Hypothalamus (tissue), 51 donors: Measurements from ENCODE around the gene TMEM235.

Source experiments
- DNase-seq, 51 donors: peaks; one replicate each; lab custom pipeline; 2025; lab: John Stamatoyannopoulos, UW

The TMEM235 gene

GRCh38 chr17:78236362-78237127 is 5.1 kb downstream of the TMEM235 start:
- DNase-seq = no peak

DNA sequence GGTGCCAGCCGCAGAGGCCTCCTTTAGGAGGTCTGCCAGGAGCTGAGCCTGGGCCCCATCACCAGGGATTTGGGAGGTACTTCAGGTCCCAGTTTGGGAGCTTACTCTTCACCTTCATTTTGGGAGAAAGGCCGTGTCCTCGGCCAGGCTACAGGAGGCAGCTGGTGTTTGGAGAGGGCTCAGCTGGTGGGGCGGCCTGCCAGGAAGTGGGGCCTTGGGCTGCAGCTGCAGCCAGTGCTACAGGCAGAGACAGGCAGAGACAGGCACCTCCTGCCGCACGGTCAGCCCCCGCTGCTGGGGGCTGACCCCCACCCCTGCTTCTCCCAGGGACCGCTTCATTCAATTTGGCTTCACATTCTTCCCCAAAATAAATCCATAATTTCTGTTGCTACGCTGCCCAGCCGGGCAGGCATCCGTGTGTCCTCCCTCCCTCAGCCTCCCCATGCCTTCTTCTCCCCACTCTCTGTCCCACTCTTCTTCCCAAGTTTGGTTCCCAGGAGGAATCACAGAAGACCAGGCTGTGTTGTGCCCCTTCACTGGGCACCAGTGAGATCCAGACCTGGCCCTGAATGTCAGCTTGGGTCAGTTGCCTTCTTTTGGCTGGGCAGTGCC is 6.1 kb downstream of the TMEM235 start:
- DNase-seq = peak in 45 of 51 donors; percentile 15 to 95 (median 75)

DNA sequence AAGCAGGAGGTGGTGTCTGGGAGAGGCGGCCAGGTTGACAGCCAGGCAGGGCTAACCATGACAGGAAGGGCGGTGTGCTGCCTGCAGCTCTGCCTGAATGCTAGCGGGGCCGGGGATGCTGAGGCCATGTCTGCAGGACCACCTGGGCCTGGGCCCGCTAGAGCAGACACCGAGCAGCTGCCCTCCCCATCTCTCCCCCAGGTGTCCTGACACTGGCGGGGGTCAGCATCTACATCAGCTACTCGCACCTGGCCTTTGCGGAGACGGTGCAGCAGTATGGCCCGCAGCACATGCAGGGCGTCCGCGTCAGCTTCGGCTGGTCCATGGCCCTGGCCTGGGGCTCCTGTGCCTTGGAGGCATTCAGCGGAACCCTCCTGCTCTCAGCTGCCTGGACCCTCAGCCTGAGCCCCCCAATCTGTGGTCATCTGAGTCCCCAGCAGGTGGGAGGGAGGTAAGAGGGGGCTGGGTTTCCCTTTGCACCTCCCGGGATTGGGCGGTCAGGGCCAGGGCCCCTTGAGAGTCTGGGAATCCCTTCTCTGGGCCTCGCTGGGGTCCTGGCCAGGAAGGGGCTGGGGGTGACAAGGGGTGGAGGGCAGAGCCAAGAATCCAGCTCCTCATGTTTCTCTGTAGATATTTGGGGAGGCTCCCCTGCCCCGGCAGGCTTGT is 7.5 kb downstream of the TMEM235 start:
- no peak for DNase-seq

DNA sequence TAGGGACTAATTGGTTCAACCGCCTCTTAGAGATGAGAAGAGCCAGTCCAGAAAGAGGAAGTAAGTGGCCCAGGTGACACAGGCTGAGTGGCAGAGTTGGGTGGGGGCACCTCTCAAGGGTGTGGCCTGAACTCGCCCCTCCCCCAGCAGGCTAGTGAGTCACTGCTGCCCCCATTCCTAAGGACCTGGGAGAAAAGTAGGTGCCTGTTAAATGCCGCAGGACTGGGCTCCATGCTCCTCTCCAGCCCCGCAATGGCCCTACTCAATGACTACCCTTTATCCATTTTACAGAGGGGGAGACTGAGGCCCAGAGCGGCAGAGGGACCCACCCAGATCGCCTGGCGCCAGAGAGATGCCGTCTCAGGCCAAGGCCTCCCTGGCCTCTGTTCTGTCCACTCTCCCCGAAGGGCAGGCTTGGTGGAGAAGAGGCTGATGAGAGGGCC is 8.1 kb downstream of the TMEM235 start:
- DNase-seq = no peak

DNA sequence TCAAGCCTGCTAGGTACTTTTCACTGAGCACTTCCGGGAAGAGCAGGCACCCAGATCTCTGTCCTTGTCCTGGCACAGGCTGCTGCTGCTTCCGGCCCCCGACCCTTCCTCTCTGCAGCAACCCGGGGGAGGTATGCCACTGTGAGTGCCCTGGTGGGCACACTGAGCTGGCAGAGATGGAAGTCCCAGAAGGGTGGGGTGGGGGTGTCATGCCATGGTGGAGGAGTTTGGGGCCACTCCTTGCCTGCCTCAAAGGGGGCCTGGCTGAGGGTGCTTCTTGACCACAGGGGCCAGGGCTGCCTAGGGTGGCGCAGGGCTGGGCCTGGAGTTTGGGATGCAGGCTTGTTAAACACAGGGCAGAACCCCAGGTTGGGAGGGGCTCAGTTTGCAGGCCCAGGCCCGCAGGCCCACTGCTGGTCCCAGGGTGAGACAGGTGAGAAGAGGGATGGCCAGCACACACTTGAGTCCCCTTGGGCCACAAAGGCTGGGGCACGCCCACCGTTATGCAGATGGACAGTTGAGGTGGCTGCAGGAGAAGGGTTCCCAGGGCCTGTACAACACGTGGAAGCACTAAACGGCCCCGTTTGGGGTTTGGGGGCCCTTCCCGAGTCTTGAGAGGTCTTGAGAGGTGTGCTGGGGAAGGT is 8.7 kb downstream of the TMEM235 start:
- no peak for DNase-seq

DNA sequence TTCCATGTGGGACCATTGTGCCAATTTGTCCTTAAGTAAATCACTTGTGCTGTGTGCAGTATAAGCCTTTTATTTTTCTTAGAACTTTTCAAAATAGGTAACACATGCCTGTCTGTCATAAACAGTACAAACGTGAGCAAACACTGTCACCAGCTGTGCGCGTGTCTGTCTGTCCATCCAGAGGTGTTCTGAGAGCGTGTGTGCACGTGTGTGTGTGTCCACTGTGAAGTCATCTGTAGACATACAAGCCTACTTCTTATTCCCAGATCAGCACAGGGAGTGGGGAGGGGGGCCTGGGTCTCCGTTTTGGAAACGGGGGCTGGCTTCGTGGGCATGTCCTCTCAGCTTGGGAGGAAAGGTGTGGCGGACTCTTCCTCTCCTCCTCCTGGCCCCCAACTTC is 9.4 kb downstream of the TMEM235 start:
- DNase-seq = no peak

- peak in 39 of 51 donors; percentile 27 to 94 (median 71) for DNase-seq
Observed at GRCh38 chr17:78241277-78242023, 10.0 kb downstream of the TMEM235 start.

DNA sequence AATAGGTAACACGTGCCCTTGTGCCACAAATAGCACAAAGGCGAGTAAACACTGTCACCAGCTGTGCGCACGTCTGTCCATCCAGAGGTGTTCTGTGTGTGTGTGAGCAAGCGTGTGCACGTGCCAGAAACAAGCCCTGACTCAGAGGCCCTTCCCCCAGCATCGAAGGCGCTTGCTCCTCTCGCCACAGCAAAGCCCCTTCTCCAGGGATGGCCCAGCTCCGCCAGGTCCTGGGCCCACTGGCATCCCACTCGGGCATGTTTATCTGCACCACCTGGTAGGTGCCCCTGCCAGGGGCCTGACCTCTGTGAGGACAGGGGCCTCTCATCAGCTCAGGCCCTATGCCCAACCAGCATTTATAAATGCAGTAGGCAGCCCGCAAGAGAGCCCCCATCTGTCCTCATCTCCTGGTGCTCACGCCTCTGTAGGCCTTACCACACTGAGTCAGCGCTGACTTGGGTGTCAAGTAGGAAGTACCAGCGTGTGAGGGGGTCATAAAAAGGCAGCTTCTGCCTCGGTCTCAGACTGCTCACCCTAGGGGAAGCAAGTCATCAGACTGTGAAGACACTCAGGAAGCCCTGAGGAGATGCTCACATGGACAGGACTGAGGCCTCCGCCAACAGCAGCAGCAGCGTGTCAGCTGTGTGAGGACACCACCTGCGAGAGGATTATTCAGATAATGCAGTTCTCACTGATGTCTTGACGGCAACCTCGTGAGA is 10.8 kb downstream of the TMEM235 start:
- peak in 2 of 51 donors; percentile 59 to 63 for DNase-seq

DNA sequence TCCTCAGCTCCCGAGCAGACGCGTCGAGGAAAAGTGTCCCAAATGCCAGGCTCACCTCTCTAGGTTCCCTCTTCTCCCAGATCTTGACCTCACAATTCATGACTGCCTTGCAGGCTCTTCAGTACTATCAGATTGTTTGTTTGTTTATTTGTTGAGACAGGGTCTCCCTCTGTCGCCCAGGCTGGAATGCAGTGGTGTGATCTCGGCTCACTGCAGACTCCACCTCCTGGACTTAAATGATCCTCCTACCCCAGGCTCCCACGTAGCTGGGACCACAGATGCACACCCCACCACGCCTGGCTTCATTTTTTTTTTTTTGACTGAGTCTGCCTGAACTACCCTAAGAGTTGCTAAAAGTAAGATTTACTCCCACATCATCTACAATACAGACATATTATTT is 15.9 kb downstream of the TMEM235 start:
- DNase-seq = no peak

- peak in 9 of 51 donors; percentile 20 to 50 (median 34) for DNase-seq
Observed at GRCh38 chr17:78248051-78248914, 16.9 kb downstream of the TMEM235 start.

DNA sequence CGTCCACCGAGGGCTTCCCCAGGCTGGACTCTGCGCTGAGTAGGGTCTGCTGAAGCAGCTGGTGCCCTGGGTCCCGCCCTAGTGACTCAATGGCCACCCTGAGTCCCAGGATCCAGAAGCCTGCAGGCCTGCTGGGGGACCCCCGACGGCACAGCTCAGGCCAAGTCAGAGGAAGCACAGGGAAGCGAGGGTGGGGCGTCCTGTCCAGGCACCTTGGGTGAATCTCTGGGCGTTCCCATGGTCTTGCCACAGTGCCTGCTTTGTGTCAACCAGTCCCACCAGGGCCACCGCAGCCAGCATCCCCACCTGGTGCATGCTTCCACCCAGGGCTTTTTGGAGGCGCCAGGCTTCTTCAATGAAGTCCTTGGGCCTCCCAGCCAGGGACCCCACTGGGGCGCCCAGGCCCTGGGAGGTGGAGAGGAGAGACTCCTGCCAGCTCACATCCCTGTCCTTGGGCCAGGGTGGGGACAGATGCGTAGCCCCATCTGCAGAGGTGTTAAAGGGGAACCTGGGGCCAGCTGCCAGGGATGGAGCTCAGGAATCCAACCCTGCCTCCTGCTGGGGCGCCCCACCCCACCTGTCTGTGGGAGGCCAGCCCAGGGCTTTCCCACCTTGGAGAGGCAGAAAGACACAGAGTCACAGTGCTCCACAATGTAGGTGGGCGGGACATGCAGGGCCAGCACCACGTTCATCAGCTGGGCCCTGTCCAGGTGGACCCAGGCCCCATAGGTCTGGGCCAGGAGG is 17.8 kb downstream of the TMEM235 start:
- DNase-seq = no peak

DNA sequence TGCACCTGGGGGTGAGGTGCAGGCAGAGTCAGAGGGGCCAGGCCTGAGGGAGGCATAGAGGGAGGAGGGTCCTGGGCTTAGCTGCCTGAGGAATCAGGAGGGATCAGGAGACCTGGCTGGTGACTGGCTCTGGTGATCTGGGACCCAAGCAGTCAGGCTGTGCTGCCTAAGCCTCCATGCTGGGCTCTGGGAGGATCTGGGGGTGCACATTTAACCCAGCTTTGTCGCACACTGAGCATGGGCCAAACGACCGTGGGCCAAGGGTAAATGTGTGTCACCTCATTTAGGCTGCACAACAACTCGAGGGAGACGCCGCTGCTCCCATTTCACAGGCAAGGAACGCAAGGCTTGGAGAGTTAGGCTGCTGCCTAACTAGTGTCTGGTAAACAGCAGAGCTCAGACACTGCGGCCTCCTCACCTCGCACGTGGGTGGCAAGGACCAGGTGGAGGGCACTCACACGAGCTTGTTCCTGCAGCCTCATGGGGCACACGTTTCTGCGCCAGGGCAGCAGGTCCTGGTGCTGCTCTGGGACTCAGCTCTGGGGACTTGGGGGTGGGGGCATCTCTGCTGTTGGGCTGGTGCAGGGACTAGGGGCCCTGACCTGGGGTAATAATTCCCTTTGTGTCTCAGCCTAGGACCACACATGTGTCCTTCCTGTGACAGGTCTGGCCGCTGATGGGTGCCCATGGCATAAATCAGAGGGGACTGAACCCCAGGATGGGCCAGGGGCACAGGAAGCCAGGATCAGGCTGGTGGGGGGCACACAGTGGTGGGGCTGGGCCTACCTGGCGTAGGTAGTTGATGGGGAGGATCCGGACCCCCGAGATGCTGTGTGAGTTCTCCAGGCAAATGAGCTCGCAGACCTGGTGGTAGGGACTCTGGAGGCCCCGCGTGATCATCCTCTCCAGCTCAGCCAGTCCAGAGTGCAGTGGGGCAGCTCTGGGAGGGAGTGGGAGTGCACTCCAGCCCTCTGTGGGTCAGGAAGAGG is 18.7 kb downstream of the TMEM235 start:
- no peak for DNase-seq

DNA sequence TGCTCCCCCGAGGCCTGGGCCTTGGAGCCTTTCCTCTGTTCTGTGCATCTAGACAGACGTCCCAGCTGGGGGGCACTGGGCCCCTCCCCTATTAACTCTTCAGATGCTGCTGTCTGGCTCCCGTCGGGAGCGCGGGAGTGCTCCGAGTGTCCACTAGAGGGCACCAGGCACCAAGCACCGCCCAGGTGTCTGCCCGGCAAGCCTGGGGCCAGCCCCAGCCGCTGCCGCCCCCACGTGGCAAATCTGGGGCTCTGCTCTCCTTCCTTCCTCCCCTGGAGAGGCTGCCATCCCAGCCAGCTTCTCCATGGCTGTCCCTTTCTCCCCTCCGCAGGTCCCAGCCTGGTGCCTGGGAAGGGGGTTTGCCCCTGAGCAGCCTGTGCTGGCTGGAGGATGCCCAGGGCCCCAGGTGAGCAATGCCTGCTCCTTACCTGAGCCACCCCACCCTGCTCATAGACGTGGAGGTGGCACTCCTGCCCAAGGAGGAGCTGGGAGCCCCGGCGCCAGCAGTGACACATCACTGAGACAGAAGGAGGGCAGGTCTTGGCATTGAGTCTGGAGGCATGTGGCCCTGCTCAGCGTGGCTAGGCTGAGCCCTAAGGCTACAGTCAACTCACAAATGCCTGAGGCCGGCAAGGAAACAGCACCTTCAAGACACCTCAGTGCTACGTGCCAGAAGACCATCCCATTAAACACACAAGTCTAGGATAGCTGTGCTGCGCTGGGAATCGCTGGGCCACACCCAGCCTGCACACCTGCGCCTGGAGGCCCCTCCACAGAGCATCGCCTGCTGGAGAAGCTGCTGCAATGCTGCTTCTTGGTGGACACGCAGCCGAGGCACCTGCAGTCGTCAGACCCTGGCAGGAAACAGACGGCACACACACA is 19.7 kb downstream of the TMEM235 start:
- peak in 50 of 51 donors; percentile 29 to 90 (median 76) for DNase-seq

GRCh38 chr17:78251773-78252103 is 20.3 kb downstream of the TMEM235 start:
- no peak for DNase-seq

GRCh38 chr17:78252111-78252634 is 20.7 kb downstream of the TMEM235 start:
- no peak for DNase-seq
